ENCODE measurements around the gene HLCS.

HLCS gene

GRCh38 chr21:36708286-36709029 is 258.0 kb downstream of the HLCS start:
- Histone ChIP-seq H3K4me3 (ENCODE audit: insufficient read length, low read depth) (peak overlapping the region; percentile 19), H3K27me3 (ENCODE audit: insufficient read depth, insufficient read length) (peaks cover 100% of the 10 kb centered on the region), H3K36me3 (ENCODE audit: insufficient read depth, insufficient read length, low read length) (no peaks in the 10 kb centered on the region), H3K9me3 (ENCODE audit: insufficient read depth, low read length) (no peaks in the 10 kb centered on the region), H3K4me1 (ENCODE audit: insufficient read depth, insufficient read length) (peaks cover 35% of the 10 kb centered on the region), H3K9ac (ENCODE audit: insufficient read length, low read depth) (peak overlapping the region; percentile 58)
- no peak for TF ChIP-seq YY1 (IDR thresholded peaks at IDR 0.05; ENCODE audit: insufficient read depth, insufficient read length)
- TF ChIP-seq SUZ12 (IDR thresholded peaks at IDR 0.05; ENCODE audit: extremely low read depth, insufficient read depth, insufficient read length): peak; percentile 96
- DNase-seq (ENCODE audit: low read depth, low spot score): no peak

GRCh38 chr21:36707763-36708285 is 258.6 kb downstream of the HLCS start:
- H3K27me3 ChIP-seq (ENCODE audit: insufficient read depth, insufficient read length): peaks cover 100% of the 10 kb centered on the region
- DNase-seq (ENCODE audit: low read depth, low spot score): no peak
- H3K4me1 ChIP-seq (ENCODE audit: insufficient read depth, insufficient read length): peaks cover 35% of the 10 kb centered on the region
- peak overlapping the region; percentile 58 for H3K9ac ChIP-seq (ENCODE audit: insufficient read length, low read depth)
- no peaks in the 10 kb centered on the region for H3K9me3 ChIP-seq (ENCODE audit: insufficient read depth, low read length)
- H3K4me3 ChIP-seq (ENCODE audit: insufficient read length, low read depth): peak overlapping the region; percentile 25
- no peak for TF ChIP-seq SUZ12 (IDR thresholded peaks at IDR 0.05; ENCODE audit: extremely low read depth, insufficient read depth, insufficient read length)
- no peak for TF ChIP-seq ZNF274 (IDR thresholded peaks at IDR 0.05; ENCODE audit: low read depth, low read length)
- no peak for TF ChIP-seq YY1 (IDR thresholded peaks at IDR 0.05; ENCODE audit: insufficient read depth, insufficient read length)
- H3K36me3 ChIP-seq (ENCODE audit: insufficient read depth, insufficient read length, low read length): no peaks in the 10 kb centered on the region

GRCh38 chr21:36706951-36707762 is 259.3 kb downstream of the HLCS start:
- peaks cover 39% of the 10 kb centered on the region for H3K4me1 ChIP-seq (ENCODE audit: insufficient read depth, insufficient read length)
- DNase-seq (ENCODE audit: low read depth, low spot score): no peak
- TF ChIP-seq SUZ12 (IDR thresholded peaks at IDR 0.05; ENCODE audit: extremely low read depth, insufficient read depth, insufficient read length) (no peak), ZNF274 (IDR thresholded peaks at IDR 0.05; ENCODE audit: low read depth, low read length) (no peak), YY1 (IDR thresholded peaks at IDR 0.05; ENCODE audit: insufficient read depth, insufficient read length) (no peak)

GRCh38 chr21:36706482-36706852 is 260.0 kb downstream of the HLCS start:
- peaks cover 43% of the 10 kb centered on the region for H3K4me1 ChIP-seq (ENCODE audit: insufficient read depth, insufficient read length)
- H3K9me3 ChIP-seq (ENCODE audit: insufficient read depth, low read length): no peaks in the 10 kb centered on the region
- peaks cover 100% of the 10 kb centered on the region for H3K27me3 ChIP-seq (ENCODE audit: insufficient read depth, insufficient read length)
- no peak for DNase-seq (ENCODE audit: low read depth, low spot score)
- no peaks in the 10 kb centered on the region for H3K36me3 ChIP-seq (ENCODE audit: insufficient read depth, insufficient read length, low read length)
- no peak for TF ChIP-seq SUZ12 (IDR thresholded peaks at IDR 0.05; ENCODE audit: extremely low read depth, insufficient read depth, insufficient read length)
- TF ChIP-seq ZNF274 (IDR thresholded peaks at IDR 0.05; ENCODE audit: low read depth, low read length): no peak
- TF ChIP-seq YY1 (IDR thresholded peaks at IDR 0.05; ENCODE audit: insufficient read depth, insufficient read length): no peak
- H3K4me3 ChIP-seq (ENCODE audit: insufficient read length, low read depth): no peak overlapping the region
- no peak overlapping the region for H3K9ac ChIP-seq (ENCODE audit: insufficient read length, low read depth)

More at GRCh38 chr21:36706951-36707762, 259.3 kb downstream of the HLCS start:
- Histone ChIP-seq H3K9me3 (ENCODE audit: insufficient read depth, low read length) (no peaks in the 10 kb centered on the region), H3K27me3 (ENCODE audit: insufficient read depth, insufficient read length) (peaks cover 100% of the 10 kb centered on the region), H3K9ac (ENCODE audit: insufficient read length, low read depth) (peak overlapping the region; percentile 39), H3K36me3 (ENCODE audit: insufficient read depth, insufficient read length, low read length) (no peaks in the 10 kb centered on the region), H3K4me3 (ENCODE audit: insufficient read length, low read depth) (peak overlapping the region; percentile 25)

GRCh38 chr21:36705679-36706481 is 260.6 kb downstream of the HLCS start:
- TF ChIP-seq YY1 (IDR thresholded peaks at IDR 0.05; ENCODE audit: insufficient read depth, insufficient read length): no peak
- TF ChIP-seq SUZ12 (IDR thresholded peaks at IDR 0.05; ENCODE audit: extremely low read depth, insufficient read depth, insufficient read length): peak; percentile 87
- H3K9ac ChIP-seq (ENCODE audit: insufficient read length, low read depth): peak overlapping the region; percentile 1
- H3K4me3 ChIP-seq (ENCODE audit: insufficient read length, low read depth): no peak overlapping the region
- H3K9me3 ChIP-seq (ENCODE audit: insufficient read depth, low read length): no peaks in the 10 kb centered on the region
- peaks cover 100% of the 10 kb centered on the region for H3K27me3 ChIP-seq (ENCODE audit: insufficient read depth, insufficient read length)
- no peaks in the 10 kb centered on the region for H3K36me3 ChIP-seq (ENCODE audit: insufficient read depth, insufficient read length, low read length)
- peaks cover 47% of the 10 kb centered on the region for H3K4me1 ChIP-seq (ENCODE audit: insufficient read depth, insufficient read length)
- DNase-seq (ENCODE audit: low read depth, low spot score): no peak

- H3K9ac ChIP-seq (ENCODE audit: insufficient read length, low read depth): no peak overlapping the region
- DNase-seq (ENCODE audit: low read depth, low spot score): no peak
- no peaks in the 10 kb centered on the region for H3K36me3 ChIP-seq (ENCODE audit: insufficient read depth, insufficient read length, low read length)
- H3K4me3 ChIP-seq (ENCODE audit: insufficient read length, low read depth): peak overlapping the region; percentile 20
- H3K27me3 ChIP-seq (ENCODE audit: insufficient read depth, insufficient read length): peaks cover 100% of the 10 kb centered on the region
- no peaks in the 10 kb centered on the region for H3K9me3 ChIP-seq (ENCODE audit: insufficient read depth, low read length)
- TF ChIP-seq ZNF274 (IDR thresholded peaks at IDR 0.05; ENCODE audit: low read depth, low read length): no peak
- TF ChIP-seq SUZ12 (IDR thresholded peaks at IDR 0.05; ENCODE audit: extremely low read depth, insufficient read depth, insufficient read length): peak; percentile 47
- H3K4me1 ChIP-seq (ENCODE audit: insufficient read depth, insufficient read length): peaks cover 50% of the 10 kb centered on the region
Observed at GRCh38 chr21:36704958-36705678, 261.4 kb downstream of the HLCS start.

Data from NT2/D1 (cell line).